HG03175 (cell line): Measurements from ENCODE around the gene DPYSL5.

Source experiments
- ATAC-seq: cut with Tn5 transposase; IDR thresholded peaks from one replicate; pipeline ENCODE4 v1.9.1; 2021; ENCODE audit warnings: mild to moderate bottlenecking, moderate library complexity; ENCODE audit not compliant: unreplicated experiment

The DPYSL5 gene

DNA sequence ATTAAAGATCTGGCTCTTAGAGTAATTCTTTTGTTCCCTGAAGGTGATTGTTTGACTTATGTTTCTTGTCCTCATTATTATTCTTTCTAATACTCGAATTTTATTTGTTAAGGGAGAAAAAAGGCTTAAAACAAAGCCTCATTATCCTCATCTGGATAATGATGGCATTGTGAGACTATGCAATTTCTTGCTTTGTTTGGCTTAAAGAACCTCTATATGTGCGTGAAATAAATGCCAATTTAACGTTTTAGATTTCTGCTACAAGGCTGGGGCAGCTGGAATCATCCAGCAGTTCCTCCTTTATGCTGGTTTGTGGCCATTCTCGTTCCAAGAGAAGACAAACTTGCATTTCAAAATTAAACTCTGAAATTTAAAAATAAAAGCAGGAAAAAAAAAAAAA is 4.9 kb upstream of the DPYSL5 start:
- ATAC-seq = no peak

DNA sequence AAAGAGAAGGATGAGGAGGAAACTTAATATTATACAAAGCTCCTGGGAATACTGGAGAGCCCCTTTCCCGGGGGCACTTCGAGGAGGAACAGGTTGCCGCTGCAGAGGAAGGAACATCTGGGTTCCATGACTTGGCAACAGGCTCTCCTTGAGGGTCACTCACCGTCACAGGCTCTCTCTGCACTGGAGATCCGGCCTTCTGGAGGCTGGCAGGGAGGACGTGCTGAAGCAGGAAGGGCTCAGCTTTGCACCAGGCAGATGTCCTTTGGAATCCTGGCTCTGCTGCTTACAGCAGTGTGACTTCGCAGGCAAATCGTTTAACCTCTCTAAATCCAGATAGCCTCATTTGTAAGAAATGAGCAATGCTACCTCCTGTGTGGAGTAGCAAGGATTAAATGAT is 2.9 kb upstream of the DPYSL5 start:
- ATAC-seq = no peak

DNA sequence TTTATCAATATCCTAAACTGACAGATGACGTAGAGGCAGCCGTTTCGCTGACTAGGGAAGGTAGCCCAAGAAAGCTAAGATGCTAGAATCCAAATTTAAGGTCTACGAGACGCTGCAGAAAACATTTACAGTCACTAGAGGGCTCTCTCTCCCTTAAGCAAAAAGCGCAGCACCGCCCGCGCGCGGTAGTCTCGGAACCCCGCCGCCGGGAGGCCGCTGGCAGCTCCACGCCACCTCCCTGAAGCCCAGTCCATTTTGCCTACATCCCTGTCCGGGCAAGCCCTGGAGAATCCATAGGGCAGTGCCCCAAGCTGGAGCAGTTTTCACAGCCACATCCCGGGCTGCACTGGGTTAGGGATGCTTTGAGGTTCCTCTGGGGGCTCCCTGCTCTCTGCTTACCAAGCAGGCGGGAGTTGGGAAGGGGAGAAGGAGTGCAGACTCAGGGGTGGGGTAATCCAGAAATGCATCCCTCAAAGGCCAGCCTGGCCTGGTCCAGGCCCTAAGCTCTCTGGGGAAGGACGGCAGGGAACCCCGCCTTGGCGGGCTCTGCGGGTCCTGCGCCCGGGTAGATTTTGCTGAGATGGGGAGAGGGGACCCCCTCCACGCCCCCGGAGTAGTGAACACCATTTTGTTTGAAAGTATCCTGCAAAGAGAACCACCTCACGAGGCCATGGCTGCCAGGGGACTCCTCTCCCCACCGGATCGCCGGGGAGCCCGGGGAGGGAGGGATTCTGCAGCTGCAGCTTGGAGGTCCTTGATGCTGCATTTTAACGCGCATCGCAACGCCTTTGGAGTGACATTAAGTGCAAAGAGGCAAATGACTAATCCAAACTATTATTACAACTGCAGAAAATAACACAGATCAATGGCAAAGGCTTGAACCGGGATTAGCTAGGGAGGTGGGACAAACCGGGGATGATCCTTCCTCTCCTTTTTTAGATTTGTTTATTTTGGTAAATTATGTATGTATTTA is 1.3 kb upstream of the DPYSL5 start:
- peak; percentile 50 for ATAC-seq

DNA sequence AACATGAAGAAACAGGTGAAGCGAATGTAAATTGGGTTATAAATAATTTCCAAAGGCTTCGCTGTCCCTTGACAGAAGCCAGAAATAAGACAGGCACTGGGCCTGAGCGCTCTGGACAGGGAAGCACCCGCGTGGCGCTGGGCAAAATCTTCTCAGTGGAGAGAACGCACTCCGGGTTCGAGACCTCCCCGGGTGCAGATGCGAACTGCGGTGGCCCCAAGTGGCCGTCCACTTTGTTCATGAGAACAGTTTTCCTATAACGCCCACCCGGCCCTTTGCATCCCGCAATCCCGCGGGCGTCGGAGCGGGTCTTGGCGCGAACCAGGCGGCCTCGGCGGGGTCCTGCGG is 651 bp upstream of the DPYSL5 start:
- no peak for ATAC-seq

DNA sequence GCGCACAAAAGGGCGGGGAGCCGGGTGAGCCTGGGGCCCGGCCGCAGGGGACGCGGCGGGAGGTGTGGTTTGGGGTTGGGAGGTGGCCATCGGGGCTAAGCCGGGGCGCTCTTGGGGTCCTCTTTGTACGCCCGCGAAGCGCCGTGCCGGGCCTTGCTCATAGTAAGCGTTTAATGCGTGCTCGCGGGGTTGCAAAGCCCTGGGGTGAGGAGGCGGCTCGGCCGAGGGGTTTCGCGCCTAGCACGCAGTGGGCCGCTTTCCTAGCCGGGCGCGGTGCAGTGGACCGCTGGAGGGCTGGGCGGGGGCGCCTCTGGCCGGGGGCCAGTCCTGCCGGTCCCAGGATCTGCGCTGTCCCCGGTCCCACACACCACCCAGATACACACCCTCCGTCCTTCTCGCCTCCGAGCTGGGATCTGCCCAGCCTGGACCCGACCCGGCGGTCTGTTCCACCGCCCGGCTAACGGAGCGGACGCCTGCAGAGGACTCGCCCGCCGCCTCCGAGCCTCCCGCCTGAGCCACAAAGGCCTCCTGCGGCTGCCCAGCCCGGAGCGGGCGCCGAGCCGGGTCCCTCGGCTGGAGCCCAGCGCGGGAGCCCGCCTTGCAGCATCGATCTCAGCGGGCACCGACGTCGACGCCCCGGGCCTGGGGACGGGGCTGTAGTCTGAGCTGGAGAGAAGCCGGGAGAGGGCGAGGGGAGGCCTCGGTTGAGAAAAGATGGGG is 564 bp downstream of the DPYSL5 start:
- ATAC-seq = no peak

DNA sequence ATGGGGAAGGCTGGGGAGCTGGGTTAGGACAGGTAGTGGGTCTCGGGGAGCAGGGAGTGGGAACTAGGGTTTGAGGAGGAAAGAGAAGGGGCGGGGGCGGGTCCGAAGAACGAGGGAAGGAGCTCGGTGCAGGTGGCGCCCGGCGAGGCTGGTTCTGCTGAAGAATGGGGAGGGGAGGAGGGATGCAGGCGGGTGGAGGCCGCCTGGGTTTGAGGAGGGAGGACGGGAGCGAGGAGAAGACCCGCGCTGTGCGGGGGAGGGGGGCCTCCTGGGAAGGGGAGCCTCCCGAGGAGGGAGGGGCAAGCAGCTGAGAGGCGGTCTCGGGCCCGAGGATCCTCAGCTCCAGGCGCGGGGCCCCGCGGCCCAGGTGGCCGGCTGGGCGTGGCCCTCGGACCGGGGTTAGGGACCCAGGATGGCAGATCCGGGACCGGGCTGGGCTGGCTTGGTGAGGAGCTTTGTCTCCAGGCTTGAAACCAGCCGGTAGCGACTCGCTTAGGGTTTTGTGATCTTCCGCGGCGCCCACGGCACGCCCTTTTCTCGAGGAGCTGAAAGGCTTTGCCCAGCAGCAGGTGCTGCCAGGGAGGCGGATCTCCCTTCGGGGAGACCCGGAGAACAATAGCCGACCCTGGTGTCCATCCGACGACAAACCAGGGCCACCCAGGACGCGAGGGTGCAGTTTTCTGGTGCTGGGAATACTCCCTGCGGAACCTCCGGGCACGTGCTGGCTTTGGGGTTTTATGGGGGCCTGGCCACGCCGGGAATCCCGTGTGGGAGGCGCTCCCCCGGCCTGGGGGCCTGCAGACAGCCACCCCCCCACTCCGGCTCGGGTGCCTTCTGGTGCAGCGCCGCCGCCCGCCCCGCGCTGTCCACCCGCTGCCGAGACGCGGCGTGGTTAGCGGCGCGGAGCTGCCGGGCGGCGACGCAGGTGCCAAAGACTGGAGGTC is 1.4 kb downstream of the DPYSL5 start:
- ATAC-seq = no peak

DNA sequence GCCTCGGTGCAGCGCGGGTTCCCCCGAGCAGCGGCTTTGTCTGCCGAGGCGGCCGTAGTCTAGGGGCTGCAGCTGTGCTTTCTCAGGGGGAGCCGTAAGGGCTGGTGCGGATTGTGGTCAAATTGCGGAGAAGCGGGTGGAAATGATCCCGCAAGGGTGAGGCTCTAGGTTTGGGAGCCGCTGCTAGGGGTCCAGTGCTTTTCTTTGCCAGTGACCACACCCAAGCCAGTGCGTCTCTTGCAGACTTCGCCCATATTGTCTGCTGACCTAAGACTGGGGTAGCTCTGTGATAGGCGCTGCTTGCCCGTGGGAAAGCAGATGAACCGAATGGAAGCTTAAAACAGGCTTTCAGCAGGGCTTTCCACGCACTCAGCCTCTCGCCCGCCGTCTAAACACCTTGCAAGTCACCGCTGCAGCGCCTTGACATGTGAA is 2.1 kb downstream of the DPYSL5 start:
- ATAC-seq = no peak

DNA sequence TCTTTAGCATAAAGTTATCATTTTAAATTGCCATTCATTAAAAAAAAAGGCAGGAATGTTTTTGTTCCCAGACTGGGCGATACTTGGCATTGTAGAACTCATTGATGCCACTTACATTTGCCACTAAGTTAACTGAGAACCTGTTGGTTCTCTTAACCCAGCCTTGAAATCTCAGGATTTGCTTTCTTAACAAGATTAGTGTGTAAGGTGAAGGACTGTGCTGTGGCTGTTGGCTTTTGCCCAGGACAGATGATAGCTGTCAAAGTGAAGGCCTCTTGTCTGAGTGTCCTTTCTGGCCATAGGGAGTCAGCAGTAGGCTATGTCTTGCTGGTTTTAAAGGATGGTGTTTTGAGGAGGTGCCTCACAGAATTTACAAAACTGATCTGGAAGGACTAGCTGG is 2.6 kb downstream of the DPYSL5 start:
- no peak for ATAC-seq

DNA sequence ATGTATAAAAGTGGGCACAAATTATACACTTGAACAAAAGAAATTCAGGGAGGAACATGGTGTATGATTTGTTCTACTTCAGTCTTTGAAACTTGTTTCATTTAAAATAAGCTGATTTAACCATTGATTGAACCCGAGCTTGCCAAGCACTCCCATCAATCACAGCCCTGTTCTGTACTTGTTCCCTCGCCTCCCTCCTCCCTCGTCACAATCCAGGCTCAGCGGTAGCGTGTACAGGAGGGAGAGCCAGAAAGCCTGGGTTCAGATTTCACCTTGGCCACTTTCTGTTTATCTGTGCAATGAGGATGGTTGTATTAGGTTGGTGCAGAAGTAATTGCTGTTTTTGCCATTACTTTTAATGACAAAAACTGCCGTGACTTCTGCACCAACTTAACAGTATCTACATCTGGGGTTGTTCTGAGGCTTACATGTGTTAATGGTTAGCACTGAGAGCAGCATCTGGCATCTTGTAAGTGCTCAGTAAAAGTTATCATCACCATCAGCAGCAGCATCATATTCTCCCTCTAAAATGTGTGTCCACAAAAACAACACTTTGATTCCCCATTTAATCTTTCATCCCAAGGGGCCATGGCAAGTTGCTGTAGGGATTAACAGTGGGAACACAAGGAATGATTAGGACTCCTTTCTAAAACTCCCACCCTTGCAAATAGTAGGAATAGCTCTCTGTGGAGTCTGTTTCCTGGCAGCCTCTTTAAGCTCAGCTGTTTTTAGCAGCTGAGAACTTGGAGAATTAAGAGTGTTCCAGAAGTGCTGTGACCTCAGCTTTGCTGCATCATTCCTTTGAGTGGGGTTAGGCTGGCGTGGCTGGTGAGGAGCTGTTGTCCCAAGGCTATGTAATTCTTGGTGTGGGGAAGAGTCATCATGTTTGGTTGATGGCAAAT is 4.7 kb downstream of the DPYSL5 start:
- no peak for ATAC-seq

DNA sequence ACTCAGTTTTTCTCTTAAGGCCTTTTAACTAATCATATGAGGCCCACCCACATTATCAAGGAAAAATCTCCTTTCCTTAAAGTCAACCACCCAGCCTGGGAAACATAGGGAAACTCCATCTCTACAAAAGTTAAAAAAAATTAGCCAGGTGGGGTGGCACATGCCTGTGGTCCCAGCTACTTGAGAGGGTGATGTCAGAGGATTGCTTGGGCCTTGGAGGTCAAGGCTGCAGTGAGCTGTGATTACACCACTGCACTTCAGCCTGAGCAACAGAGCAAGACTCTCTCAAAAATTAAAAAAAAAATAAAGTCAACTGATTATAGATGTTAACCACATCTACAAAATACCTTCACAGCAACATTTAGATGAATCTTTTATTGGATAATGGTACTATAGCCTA is 5.8 kb downstream of the DPYSL5 start:
- ATAC-seq = no peak

DNA sequence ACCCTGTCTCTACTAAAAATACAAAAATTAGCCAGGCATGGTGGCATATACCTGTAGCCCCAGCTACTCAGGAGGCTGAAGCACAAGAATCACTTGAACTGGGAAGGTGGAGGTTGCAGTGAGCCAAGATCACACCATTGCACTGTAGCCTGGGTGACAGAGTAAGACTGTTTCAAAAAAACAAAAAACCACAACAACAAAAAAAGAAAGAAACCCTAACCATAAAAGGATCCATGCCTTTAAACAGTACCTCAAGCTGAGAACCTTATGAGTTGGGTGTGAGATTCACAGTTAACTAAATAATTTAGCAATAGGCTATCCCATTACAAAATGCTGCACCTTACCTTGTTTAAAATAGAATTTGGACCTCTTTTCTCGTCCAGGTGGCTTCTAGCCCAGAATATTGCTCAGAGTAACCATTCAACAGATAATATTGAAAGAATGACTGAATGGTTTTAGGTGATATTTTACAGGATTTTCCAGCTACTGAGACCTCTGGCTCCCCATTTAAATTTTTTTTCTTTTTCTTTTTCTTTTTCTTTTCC is 6.4 kb downstream of the DPYSL5 start:
- ATAC-seq = no peak

DNA sequence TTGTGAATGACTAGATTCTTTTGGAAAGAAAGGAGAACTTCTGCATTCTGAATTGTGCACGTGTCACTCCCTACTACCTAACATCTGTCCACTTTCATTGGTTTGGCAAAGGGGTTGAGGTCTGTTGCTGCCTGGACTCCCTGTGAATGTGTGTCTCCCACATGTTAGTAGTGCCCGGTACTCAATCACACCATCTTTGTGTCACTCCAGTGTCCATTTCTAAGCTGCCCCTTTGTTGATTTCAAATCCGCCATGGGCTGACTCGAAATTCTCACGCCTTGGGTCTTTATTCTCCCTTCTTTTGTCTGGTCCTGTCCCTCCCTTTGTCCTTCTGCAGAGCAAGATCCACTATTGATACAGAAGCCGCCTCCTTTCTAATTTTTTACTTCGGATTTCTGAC is 7.5 kb downstream of the DPYSL5 start:
- no peak for ATAC-seq

DNA sequence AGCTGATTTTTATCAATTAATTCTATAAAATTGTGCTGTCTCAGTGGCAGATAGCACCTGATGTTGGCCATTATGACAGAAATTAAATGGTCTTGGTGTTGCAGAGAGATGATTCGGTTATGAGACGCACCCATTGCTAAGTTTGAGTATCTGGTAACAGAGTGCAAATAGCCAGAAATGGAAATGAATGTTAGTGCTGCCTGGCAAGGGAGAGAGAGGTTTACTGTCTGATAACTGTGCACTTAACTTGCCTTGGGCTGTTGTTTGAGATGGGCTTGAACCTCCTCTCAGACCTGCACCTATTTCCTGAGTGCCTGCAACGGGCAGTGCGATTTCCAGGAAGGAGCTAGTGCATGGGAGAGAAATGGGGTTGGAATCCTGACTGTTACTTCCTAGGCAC is 11.7 kb downstream of the DPYSL5 start:
- ATAC-seq = no peak

DNA sequence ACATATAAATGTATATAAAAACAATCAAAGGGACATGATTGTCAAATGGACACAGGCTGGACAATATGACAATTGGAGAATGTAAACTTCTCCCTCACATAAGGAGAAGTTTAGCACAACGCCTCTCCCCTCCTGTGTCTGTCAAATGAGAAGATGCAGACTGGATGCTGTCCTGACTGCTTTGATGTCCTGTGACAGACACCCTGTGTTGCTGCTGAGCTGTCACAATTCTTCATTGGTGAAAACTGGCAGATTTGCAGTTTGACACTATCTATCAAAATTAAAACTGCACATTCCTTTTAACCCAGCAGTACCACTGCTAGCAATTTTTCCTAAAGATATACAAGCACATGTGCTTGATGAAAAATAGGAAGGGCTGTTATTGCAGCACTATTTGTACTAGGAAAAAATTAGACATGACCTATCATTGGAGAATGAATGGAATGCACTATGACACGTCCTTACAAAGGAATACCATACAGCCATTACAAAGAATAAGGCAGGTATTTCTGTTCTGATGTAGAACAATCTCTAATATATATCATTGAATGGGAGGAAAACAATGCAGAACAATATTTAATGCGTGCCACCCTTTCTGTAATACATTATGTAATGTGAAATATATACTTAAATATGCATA is 12.4 kb downstream of the DPYSL5 start:
- ATAC-seq = no peak

DNA sequence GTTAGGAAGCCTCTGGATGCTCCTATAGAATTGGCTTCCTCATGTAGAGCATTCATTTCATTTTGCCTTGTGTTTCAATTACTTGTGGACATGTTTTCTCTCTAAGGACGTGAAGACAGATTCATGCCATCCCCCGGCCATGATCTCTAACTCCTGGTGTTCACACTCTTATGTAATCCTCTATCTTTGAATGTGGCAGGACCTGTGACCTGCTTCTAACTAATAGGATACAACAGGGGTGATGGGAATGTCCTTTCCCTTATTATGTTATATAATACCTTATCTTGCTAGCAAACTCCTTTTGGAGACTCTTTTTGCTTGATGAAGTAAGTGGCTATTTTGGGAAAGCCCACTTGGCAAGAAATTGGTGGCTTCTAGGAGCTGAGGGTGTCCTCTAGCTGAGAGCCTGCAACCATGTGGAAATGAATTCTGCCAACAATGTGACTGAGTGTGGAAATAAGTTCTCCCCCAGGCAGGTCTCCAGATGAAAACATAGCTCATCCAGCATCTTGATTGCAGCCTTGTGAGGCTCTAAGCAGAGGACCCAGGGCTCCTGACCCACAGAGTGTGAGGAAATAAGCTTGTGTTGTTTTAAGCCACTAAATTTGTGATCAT is 13.8 kb downstream of the DPYSL5 start:
- ATAC-seq = no peak

DNA sequence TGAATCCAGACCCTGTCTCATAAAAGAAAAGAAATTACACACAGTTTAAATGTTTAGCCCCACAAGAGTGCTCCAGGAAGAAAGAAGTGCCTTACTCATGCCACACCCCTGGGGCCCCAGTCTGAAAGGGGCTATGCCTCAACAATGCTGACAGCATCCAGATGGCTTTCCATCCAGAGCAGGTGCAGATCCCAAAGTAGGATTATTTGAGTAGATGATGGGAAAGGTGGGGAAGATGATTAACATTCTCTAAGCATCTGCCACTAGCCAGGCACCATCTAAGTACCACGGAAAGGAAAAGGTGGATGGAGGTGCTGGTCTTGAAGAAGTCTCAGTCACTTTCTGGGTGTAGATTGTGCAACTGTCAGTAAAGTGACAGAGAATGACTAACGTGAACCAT is 16.3 kb downstream of the DPYSL5 start:
- ATAC-seq = no peak

DNA sequence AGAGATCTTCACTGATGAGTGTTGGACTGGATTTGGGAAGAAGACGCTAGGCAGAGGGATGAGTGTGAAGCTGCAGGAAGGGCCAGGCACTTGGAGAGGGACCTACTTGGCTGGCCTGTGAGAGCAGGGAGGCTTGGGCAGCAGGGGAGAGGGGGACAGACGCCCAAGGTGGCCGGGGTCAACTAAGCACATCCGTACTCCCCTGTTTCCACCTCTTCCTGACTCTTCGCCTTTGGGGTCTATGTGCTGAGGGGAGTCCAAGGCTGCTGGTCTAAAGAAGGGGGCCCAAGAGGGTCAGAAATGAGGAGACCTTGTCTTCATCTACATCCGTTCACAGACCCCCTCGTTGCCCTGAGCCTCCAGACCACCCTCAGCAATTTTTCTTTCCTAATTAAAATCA is 16.7 kb downstream of the DPYSL5 start:
- no peak for ATAC-seq

DNA sequence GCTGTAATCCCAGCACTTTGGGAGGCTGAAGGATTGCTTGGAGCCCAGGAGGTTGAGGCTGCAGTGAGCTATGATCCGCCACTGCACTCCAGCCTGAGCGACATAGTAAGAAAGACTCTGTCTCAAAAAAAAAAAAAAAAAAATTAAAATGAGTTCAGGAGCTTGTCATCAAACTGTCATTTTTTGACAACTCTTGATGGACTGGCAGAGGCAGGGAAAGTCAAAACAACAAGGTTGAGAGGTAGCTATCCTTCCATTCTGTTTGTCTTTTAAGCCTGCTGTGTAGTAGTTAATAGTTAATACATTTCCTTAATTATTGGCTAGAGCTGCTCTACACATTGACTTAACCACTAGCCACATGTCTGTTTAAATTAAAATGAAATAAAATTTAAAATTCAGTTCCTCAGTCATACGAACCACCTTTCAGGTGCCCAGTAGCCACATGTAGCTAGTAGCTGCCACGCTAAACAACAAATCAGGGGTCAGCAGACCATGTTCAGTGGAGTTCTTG is 22.7 kb downstream of the DPYSL5 start:
- ATAC-seq = no peak
